ENCODE measurements around the gene EDC3. TPM values are rescaled to one million over a fixed set of nuclear protein-coding genes. Genes with fewer than 3 reads are reported as not detected.

Gene EDC3
- total and polyA plus RNA-seq, 2 experiments from 2014 or later, result 13.8 to 26.5 TPM

DNA sequence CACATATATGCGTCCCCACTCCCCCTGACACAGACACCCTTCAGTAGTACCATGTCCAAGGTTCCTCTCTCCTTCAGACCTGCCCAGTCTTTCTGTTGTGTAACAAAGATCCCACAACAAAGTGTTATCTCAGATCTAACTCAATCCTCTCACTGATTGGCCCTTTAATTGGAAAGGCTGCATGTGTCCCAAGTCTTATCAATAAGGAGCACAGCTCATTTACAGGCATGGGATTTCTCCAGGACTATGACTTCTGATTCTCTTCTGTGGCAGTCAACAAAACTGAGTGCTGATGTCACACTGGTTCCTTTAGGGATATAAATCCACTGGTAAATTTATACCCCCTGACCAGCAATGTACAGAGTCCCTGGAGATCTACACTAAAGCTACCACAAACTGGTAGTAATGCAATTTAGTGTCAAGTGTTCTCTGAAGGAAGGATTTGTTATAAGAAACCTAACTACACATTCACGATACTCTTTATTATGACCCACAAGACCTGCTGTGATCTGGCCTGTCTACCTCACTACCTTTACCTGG, 52.1 kb downstream of the EDC3 start:
- peaks cover 28% of the 10 kb centered on the region for H3K4me1 Mint-ChIP-seq
- no peak overlapping the region; the same call in 2 of the 3 replicates for H3K4me3 Mint-ChIP-seq
- TF ChIP-seq ZNF114 (CRISPR knock-in tag; IDR thresholded peaks at IDR 0.05) (no peak), ETS1 (IDR thresholded peaks at IDR 0.05) (no peak), EZH2phosphoT487 (IDR thresholded peaks at IDR 0.05; ENCODE audit: unreplicated experiment) (no peak), STAT1 (IDR thresholded peaks at IDR 0.05; ENCODE audit: unreplicated experiment) (no peak), ZNF331 (CRISPR knock-in tag; IDR thresholded peaks at IDR 0.05; ENCODE audit: low read depth) (no peak), JUNB (IDR thresholded peaks at IDR 0.05; ENCODE audit: unreplicated experiment) (no peak), NANOG (IDR thresholded peaks at IDR 0.05; ENCODE audit: borderline replicate concordance) (no peak), POLR2AphosphoS5 (IDR thresholded peaks at IDR 0.05; ENCODE audit: low read depth) (no peak), EZH2 (IDR thresholded peaks at IDR 0.05; ENCODE audit: low read depth, unreplicated experiment) (no peak), CREB1 (CRISPR knock-in tag; IDR thresholded peaks at IDR 0.05; ENCODE audit: low read depth) (no peak)
- TF ChIP-seq, protein P1, sequence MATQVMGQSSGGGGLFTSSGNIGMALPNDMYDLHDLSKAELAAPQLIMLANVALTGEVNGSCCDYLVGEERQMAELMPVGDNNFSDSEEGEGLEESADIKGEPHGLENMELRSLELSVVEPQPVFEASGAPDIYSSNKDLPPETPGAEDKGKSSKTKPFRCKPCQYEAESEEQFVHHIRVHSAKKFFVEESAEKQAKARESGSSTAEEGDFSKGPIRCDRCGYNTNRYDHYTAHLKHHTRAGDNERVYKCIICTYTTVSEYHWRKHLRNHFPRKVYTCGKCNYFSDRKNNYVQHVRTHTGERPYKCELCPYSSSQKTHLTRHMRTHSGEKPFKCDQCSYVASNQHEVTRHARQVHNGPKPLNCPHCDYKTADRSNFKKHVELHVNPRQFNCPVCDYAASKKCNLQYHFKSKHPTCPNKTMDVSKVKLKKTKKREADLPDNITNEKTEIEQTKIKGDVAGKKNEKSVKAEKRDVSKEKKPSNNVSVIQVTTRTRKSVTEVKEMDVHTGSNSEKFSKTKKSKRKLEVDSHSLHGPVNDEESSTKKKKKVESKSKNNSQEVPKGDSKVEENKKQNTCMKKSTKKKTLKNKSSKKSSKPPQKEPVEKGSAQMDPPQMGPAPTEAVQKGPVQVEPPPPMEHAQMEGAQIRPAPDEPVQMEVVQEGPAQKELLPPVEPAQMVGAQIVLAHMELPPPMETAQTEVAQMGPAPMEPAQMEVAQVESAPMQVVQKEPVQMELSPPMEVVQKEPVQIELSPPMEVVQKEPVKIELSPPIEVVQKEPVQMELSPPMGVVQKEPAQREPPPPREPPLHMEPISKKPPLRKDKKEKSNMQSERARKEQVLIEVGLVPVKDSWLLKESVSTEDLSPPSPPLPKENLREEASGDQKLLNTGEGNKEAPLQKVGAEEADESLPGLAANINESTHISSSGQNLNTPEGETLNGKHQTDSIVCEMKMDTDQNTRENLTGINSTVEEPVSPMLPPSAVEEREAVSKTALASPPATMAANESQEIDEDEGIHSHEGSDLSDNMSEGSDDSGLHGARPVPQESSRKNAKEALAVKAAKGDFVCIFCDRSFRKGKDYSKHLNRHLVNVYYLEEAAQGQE (IDR thresholded peaks at IDR 0.05; ENCODE audit: unreplicated experiment), result no peak
- TF ChIP-seq, protein P2, sequence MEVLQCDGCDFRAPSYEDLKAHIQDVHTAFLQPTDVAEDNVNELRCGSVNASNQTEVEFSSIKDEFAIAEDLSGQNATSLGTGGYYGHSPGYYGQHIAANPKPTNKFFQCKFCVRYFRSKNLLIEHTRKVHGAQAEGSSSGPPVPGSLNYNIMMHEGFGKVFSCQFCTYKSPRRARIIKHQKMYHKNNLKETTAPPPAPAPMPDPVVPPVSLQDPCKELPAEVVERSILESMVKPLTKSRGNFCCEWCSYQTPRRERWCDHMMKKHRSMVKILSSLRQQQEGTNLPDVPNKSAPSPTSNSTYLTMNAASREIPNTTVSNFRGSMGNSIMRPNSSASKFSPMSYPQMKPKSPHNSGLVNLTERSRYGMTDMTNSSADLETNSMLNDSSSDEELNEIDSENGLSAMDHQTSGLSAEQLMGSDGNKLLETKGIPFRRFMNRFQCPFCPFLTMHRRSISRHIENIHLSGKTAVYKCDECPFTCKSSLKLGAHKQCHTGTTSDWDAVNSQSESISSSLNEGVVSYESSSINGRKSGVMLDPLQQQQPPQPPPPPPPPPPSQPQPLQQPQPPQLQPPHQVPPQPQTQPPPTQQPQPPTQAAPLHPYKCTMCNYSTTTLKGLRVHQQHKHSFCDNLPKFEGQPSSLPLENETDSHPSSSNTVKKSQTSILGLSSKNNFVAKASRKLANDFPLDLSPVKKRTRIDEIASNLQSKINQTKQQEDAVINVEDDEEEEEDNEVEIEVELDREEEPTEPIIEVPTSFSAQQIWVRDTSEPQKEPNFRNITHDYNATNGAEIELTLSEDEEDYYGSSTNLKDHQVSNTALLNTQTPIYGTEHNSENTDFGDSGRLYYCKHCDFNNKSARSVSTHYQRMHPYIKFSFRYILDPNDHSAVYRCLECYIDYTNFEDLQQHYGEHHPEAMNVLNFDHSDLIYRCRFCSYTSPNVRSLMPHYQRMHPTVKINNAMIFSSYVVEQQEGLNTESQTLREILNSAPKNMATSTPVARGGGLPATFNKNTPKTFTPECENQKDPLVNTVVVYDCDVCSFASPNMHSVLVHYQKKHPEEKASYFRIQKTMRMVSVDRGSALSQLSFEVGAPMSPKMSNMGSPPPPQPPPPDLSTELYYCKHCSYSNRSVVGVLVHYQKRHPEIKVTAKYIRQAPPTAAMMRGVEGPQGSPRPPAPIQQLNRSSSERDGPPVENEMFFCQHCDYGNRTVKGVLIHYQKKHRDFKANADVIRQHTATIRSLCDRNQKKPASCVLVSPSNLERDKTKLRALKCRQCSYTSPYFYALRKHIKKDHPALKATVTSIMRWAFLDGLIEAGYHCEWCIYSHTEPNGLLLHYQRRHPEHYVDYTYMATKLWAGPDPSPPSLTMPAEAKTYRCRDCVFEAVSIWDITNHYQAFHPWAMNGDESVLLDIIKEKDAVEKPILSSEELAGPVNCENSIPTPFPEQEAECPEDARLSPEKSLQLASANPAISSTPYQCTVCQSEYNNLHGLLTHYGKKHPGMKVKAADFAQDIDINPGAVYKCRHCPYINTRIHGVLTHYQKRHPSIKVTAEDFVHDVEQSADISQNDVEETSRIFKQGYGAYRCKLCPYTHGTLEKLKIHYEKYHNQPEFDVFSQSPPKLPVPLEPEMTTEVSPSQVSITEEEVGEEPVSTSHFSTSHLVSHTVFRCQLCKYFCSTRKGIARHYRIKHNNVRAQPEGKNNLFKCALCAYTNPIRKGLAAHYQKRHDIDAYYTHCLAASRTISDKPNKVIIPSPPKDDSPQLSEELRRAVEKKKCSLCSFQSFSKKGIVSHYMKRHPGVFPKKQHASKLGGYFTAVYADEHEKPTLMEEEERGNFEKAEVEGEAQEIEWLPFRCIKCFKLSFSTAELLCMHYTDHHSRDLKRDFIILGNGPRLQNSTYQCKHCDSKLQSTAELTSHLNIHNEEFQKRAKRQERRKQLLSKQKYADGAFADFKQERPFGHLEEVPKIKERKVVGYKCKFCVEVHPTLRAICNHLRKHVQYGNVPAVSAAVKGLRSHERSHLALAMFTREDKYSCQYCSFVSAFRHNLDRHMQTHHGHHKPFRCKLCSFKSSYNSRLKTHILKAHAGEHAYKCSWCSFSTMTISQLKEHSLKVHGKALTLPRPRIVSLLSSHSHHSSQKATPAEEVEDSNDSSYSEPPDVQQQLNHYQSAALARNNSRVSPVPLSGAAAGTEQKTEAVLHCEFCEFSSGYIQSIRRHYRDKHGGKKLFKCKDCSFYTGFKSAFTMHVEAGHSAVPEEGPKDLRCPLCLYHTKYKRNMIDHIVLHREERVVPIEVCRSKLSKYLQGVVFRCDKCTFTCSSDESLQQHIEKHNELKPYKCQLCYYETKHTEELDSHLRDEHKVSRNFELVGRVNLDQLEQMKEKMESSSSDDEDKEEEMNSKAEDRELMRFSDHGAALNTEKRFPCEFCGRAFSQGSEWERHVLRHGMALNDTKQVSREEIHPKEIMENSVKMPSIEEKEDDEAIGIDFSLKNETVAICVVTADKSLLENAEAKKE (CRISPR knock-in tag; IDR thresholded peaks at IDR 0.05), result no peak
- TF ChIP-seq, protein P3, sequence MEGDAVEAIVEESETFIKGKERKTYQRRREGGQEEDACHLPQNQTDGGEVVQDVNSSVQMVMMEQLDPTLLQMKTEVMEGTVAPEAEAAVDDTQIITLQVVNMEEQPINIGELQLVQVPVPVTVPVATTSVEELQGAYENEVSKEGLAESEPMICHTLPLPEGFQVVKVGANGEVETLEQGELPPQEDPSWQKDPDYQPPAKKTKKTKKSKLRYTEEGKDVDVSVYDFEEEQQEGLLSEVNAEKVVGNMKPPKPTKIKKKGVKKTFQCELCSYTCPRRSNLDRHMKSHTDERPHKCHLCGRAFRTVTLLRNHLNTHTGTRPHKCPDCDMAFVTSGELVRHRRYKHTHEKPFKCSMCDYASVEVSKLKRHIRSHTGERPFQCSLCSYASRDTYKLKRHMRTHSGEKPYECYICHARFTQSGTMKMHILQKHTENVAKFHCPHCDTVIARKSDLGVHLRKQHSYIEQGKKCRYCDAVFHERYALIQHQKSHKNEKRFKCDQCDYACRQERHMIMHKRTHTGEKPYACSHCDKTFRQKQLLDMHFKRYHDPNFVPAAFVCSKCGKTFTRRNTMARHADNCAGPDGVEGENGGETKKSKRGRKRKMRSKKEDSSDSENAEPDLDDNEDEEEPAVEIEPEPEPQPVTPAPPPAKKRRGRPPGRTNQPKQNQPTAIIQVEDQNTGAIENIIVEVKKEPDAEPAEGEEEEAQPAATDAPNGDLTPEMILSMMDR (conservative IDR thresholded peaks at IDR 0.05; ENCODE audit: low read depth in 2 of 2), result no peak
- Histone ChIP-seq H4K20me1 (replicated peaks; ENCODE audit: insufficient read depth) (peaks cover 28% of the 10 kb centered on the region; the same call in 1 of the 2 replicates), H3K4me1 (ENCODE audit: insufficient read depth) (peaks cover 16% of the 10 kb centered on the region), H3K4me2 (peak overlapping the region; percentile 57; the same call in 1 of the 2 replicates), H3K36me3 (ENCODE audit: insufficient read depth) (no peaks in the 10 kb centered on the region), H2AFZ (no peak overlapping the region), H3K79me2 (replicated peaks; ENCODE audit: insufficient read depth) (peaks cover 22% of the 10 kb centered on the region), H3K27me3 (ENCODE audit: insufficient read depth) (no peaks in the 10 kb centered on the region), H3K4me3 (no peak overlapping the region), H3K27ac (ENCODE audit: low read depth) (peak overlapping the region; percentile 6; the same call in 1 of the 2 replicates), H3F3A (replicated peaks; ENCODE audit: low read depth) (no peaks in the 10 kb centered on the region; the same call in 1 of the 2 replicates), H3K9me2 (ENCODE audit: insufficient read depth) (no peaks in the 10 kb centered on the region)
- no peaks in the 10 kb centered on the region for H3K27me3 Mint-ChIP-seq (ENCODE audit: insufficient read depth, low read depth, poor library complexity)
- H3K36me3 Mint-ChIP-seq (ENCODE audit: low read depth), result peaks cover 7% of the 10 kb centered on the region
- ATAC-seq (no peak), DNase-seq (ENCODE audit: low spot score) (no peak)
- H3K9me3 Mint-ChIP-seq, result no peaks in the 10 kb centered on the region
- peak overlapping the region; percentile 96 for H3K27ac Mint-ChIP-seq

All from GM23338 (cell line).